H1 (cell line): Measurements from ENCODE around the gene PRR23E. TPM values are rescaled to one million over a fixed set of nuclear protein-coding genes. Genes with fewer than 3 reads are reported as not detected.

ENCODE experiments used
- CTCF ChIA-PET: fragments of 300-600 bp; sonication (Branson Sonifier 250); formaldehyde crosslinking; loops from one replicate; lab custom pipeline; 2021; ENCODE audit not compliant: partially characterized antibody; lab: Charles Lee
- POLR2A ChIA-PET: fragments of 300-600 bp; sonication (Branson Sonifier 250); formaldehyde crosslinking; loops from one replicate; lab custom pipeline; 2021; ENCODE audit warnings: inconsistent platforms; ENCODE audit not compliant: partially characterized antibody; lab: Charles Lee
- DNase-seq, 2 experiments: peaks; one replicate each; pipeline versions ENCODE4 v3.0.0 to v3.0.0-alpha.2; 2010 to 2022; ENCODE audit warnings: low spot score in 2 of 2, low read depth in 1 of 2, mixed read lengths in 1 of 2
- FAIRE-seq: peaks from 2 replicates; lab custom pipeline; 2011; peaks lifted over from hg19 to GRCh38; lab: Jason Lieb, UNC
- H2AFZ ChIP-seq: 2 replicates; pipeline ENCODE4 v1.8.1; 2012; ENCODE audit warnings: low read length, inconsistent platforms
- H2AK5ac ChIP-seq: 2 replicates; pipeline ENCODE4 v1.6.1; 2013; ENCODE audit warnings: low read depth, low read length
- H2BK120ac ChIP-seq: replicated peaks from 2 replicates; pipeline ENCODE3; 2013; ENCODE audit warnings: low read depth, low read length, inconsistent platforms
- H2BK12ac ChIP-seq: 2 replicates; pipeline ENCODE4 v1.6.1; 2013; ENCODE audit warnings: low read depth, low read length
- H2BK15ac ChIP-seq: 2 replicates; pipeline ENCODE4 v1.6.1; 2013; ENCODE audit warnings: low read length
- H2BK20ac ChIP-seq: 2 replicates; pipeline ENCODE4 v1.6.1; 2013; ENCODE audit warnings: low read length
- H2BK5ac ChIP-seq: 2 replicates; pipeline ENCODE4 v1.6.1; 2013; ENCODE audit warnings: low read depth, low read length
- H3K14ac ChIP-seq: 2 replicates; pipeline ENCODE4 v1.6.1; 2013; ENCODE audit warnings: inconsistent platforms; ENCODE audit not compliant: insufficient read length
- H3K18ac ChIP-seq: 2 replicates; pipeline ENCODE4 v1.6.1; 2013; ENCODE audit warnings: low read length; ENCODE audit errors: extremely low read depth
- H3K23ac ChIP-seq: 2 replicates; pipeline ENCODE4 v1.6.1; 2013; ENCODE audit warnings: inconsistent platforms; ENCODE audit not compliant: insufficient read length
- H3K23me2 ChIP-seq: 2 replicates; pipeline ENCODE4 v1.6.1; 2013; ENCODE audit warnings: low read depth, low read length
- H3K27ac ChIP-seq: 2 replicates; pipeline ENCODE4 v1.6.1; 2011; ENCODE audit warnings: low read depth, low read length, inconsistent platforms
- H3K27me3 ChIP-seq, 4 experiments: replicated peaks in 1 of 4; 1 replicate in 1 of 4; 2 replicates in 3 of 4; pipeline versions ENCODE4 v1.6.1 to v1.8.1; 2011 to 2013; ENCODE audit warnings: low read length in 3 of 4, mild to moderate bottlenecking in 3 of 4, inconsistent platforms in 2 of 4, mixed read lengths in 2 of 4, moderate library complexity in 1 of 4; ENCODE audit not compliant: control insufficient read depth in 3 of 4, insufficient read depth in 3 of 4; ENCODE audit errors: extremely low read depth in 1 of 4
- H3K36me3 ChIP-seq, 4 experiments: 2 replicates each; pipeline versions ENCODE4 v1.6.1 to v1.8.1; 2011 to 2013; ENCODE audit warnings: mild to moderate bottlenecking in 4 of 4, low read length in 3 of 4, moderate library complexity in 2 of 4, control low read depth in 1 of 4, inconsistent platforms in 1 of 4; ENCODE audit not compliant: insufficient read depth in 4 of 4, control insufficient read depth in 2 of 4
- H3K4ac ChIP-seq: replicated peaks from 2 replicates; pipeline ENCODE3; 2013; ENCODE audit warnings: low read length, low read depth, mixed read lengths, inconsistent platforms; ENCODE audit not compliant: insufficient read length
- H3K4me1 ChIP-seq, 4 experiments: replicated peaks in 1 of 4; 1 replicate in 1 of 4; 2 replicates in 3 of 4; pipeline versions ENCODE4 v1.6.1 to v1.8.1; 2011 to 2013; ENCODE audit warnings: low read length in 3 of 4, inconsistent platforms in 2 of 4, mixed read lengths in 1 of 4; ENCODE audit not compliant: insufficient read depth in 4 of 4, control insufficient read depth in 3 of 4
- H3K4me2 ChIP-seq, 2 experiments: 2 replicates each; pipeline versions ENCODE4 v1.6.1 to v1.8.1; 2011 to 2013; ENCODE audit warnings: low read depth in 2 of 2, low read length in 2 of 2, control low read depth in 1 of 2, inconsistent platforms in 1 of 2, mild to moderate bottlenecking in 1 of 2; ENCODE audit not compliant: insufficient read depth in 1 of 2
- H3K4me3 ChIP-seq, 4 experiments: fragments of 200-600, 300-600 bp in 1 of 4; sonication (generic), shearing (Covaris generic), sonication (Bioruptor Twin) in 1 of 4; 2 replicates each; pipeline versions ENCODE4 v1.5.1 to v1.8.1; 2011 to 2016; ENCODE audit warnings: low read length in 4 of 4, low read depth in 3 of 4, control low read depth in 2 of 4, inconsistent platforms in 2 of 4, mild to moderate bottlenecking in 2 of 4, mixed read lengths in 1 of 4, moderate library complexity in 1 of 4; ENCODE audit not compliant: insufficient read depth in 2 of 4; ENCODE audit errors: extremely low read depth in 1 of 4
- H3K56ac ChIP-seq: replicated peaks from 2 replicates; pipeline ENCODE3; 2013; ENCODE audit warnings: low read depth, mild to moderate bottlenecking, mixed read lengths, low read length, inconsistent platforms; ENCODE audit not compliant: insufficient read length
- H3K79me1 ChIP-seq: 2 replicates; pipeline ENCODE4 v1.6.1; 2013; ENCODE audit warnings: low read depth, low read length, control low read depth
- H3K79me2 ChIP-seq, 2 experiments: 2 replicates each; pipeline versions ENCODE4 v1.6.1 to v1.8.1; 2012 to 2013; ENCODE audit warnings: low read length in 2 of 2, mild to moderate bottlenecking in 2 of 2, inconsistent platforms in 1 of 2; ENCODE audit not compliant: insufficient read depth in 2 of 2, control insufficient read depth in 1 of 2
- H3K9ac ChIP-seq, 4 experiments: replicated peaks in 1 of 4; 1 replicate in 1 of 4; 2 replicates in 3 of 4; pipeline versions ENCODE4 v1.6.1 to v1.8.1; 2011 to 2013; ENCODE audit warnings: low read depth in 3 of 4, low read length in 3 of 4, control low read depth in 2 of 4, mild to moderate bottlenecking in 2 of 4, moderate library complexity in 2 of 4, inconsistent platforms in 1 of 4; ENCODE audit errors: extremely low read depth in 1 of 4
- H3K9me3 ChIP-seq, 2 experiments: 2 replicates each; pipeline versions ENCODE4 v1.6.1 to v1.8.1; 2012 to 2013; ENCODE audit warnings: mild to moderate bottlenecking in 2 of 2, moderate library complexity in 2 of 2, control low read depth in 1 of 2, inconsistent platforms in 1 of 2, low read depth in 1 of 2, low read length in 1 of 2, mixed read lengths in 1 of 2; ENCODE audit not compliant: insufficient read depth in 2 of 2
- H4K20me1 ChIP-seq, 2 experiments: replicated peaks in 1 of 2; 2 replicates each; pipeline versions ENCODE3 to v1.8.1; 2011 to 2013; ENCODE audit warnings: inconsistent platforms in 2 of 2, low read length in 2 of 2, mild to moderate bottlenecking in 1 of 2; ENCODE audit not compliant: insufficient read depth in 2 of 2, control insufficient read depth in 1 of 2
- H4K5ac ChIP-seq: 2 replicates; pipeline ENCODE4 v1.6.1; 2013; ENCODE audit warnings: low read length, low read depth, mixed read lengths, inconsistent platforms; ENCODE audit not compliant: insufficient read length
- H4K8ac ChIP-seq: 2 replicates; pipeline ENCODE4 v1.8.0; 2013; ENCODE audit warnings: mild to moderate bottlenecking, moderate library complexity, low read length, inconsistent platforms; ENCODE audit not compliant: insufficient read depth; ENCODE audit errors: extremely low read depth
- H4K91ac ChIP-seq: replicated peaks from 2 replicates; pipeline ENCODE3; 2013; ENCODE audit warnings: low read length, mixed read lengths, inconsistent platforms; ENCODE audit not compliant: insufficient read length
- BCL11A ChIP-seq, 2 experiments: IDR thresholded peaks; one replicate each; pipeline ENCODE4 v1.6.1; 2011; ENCODE audit warnings: low read depth in 2 of 2, low read length in 2 of 2, mild to moderate bottlenecking in 2 of 2
- CEBPB ChIP-seq: IDR thresholded peaks from 2 replicates; pipeline ENCODE4 v1.6.1; 2012; ENCODE audit warnings: low read depth, low read length
- CHD2 ChIP-seq: IDR thresholded peaks from 2 replicates; pipeline ENCODE4 v1.6.1; 2012; ENCODE audit warnings: low read length, improper control_type of control experiment
- GTF2F1 ChIP-seq: IDR thresholded peaks from 2 replicates; pipeline ENCODE4 v1.6.1; 2012; ENCODE audit warnings: low read depth, low read length, improper control_type of control experiment, borderline replicate concordance
- NRF1 ChIP-seq: IDR thresholded peaks from 2 replicates; pipeline ENCODE4 v1.6.1; 2011; ENCODE audit warnings: mild to moderate bottlenecking, low read depth, low read length, improper control_type of control experiment
- POU5F1 ChIP-seq: IDR thresholded peaks from 2 replicates; pipeline ENCODE4 v1.6.1; 2011; ENCODE audit warnings: low read depth, mild to moderate bottlenecking, low read length, moderate library complexity
- RXRA ChIP-seq: IDR thresholded peaks from 2 replicates; pipeline ENCODE4 v1.6.1; 2011; ENCODE audit warnings: low read depth, mild to moderate bottlenecking, low read length, moderate library complexity; ENCODE audit not compliant: insufficient read depth
- SRF ChIP-seq: IDR thresholded peaks from 2 replicates; pipeline ENCODE4 v1.6.1; 2011; ENCODE audit warnings: mild to moderate bottlenecking, low read depth, low read length, moderate library complexity
- YY1 ChIP-seq: IDR thresholded peaks from 2 replicates; pipeline ENCODE4 v1.6.1; 2011; ENCODE audit warnings: low read depth, mild to moderate bottlenecking, low read length
- WGBS, 2 experiments: shearing (Covaris generic) in 1 of 2; methylation state at CpG; one replicate each; pipeline versions ENCODE4 v1.1.6 to v1.1.7; 2013 to 2015; ENCODE audit warnings: low lambda C conversion rate in 2 of 2, mixed read lengths in 2 of 2, inconsistent platforms in 1 of 2, low coverage in 1 of 2, missing lambda C conversion rate in 1 of 2; ENCODE audit not compliant: insufficient replicate concordance in 2 of 2, insufficient coverage in 1 of 2, insufficient read length in 1 of 2; ENCODE audit errors: extremely low coverage in 1 of 2, missing lambda C conversion rate in 1 of 2; 5-methylcytosine and 5-hydroxymethylcytosine counted together
- polyA plus RNA-seq, 7 experiments: library from polyadenylated mRNA; depleted of rRNA in 3 of 7; stranded (reverse) in 5 of 7; unstranded in 2 of 7; fragments of >200 nt in 5 of 7; fragments of 200-250 nt in 2 of 7; gene quantifications; 1 replicate in 5 of 7; 2 replicates in 1 of 7; 4 replicates in 1 of 7; pipeline versions ENCODE4 v1.2.1 to v1.2.3, GENCODE V29; 2011 to 2013; ENCODE audit warnings: missing spikeins in 2 of 7, mixed read lengths in 2 of 7
- total RNA-seq: library from RNA; stranded (reverse); fragmentation: NEBNext Ultra II Directional; extraction: Animal tissue kit (Norgen Biotek cat#: 25700); gene quantifications from 2 replicates; pipeline ENCODE4 v1.2.1, GENCODE V29; 2021
- TF ChIP-seq, protein P1 (sequence below): IDR thresholded peaks from 2 replicates; pipeline ENCODE4 v1.6.1; 2012; ENCODE audit warnings: low read length, inconsistent platforms
- TF ChIP-seq, protein P2 (sequence below): IDR thresholded peaks from 2 replicates; pipeline ENCODE4 v1.6.1; 2011; ENCODE audit warnings: low read length, improper control_type of control experiment

Gene PRR23E
- total and polyA plus RNA-seq, 2 of the 8 experiments (the other 6 are each of a cell fraction or from before 2014, with no cell fraction given), result not detected

GRCh38 chr3:127172211-127172610 lies 20.7 kb upstream of the PRR23E start:
- Histone ChIP-seq H3K9me3 (no peaks in the 10 kb centered on the region), H3K4ac (no peak overlapping the region), H3K4me1 (peaks cover 0 to 3% (median 1%) of the 10 kb centered on the region in 4 experiments; a peak in 2 of 7 replicates), H3K27me3 (no peaks in the 10 kb centered on the region; a peak in 1 of 7 replicates), H3K4me2 (no peak overlapping the region), H3K36me3 (no peaks in the 10 kb centered on the region), H3K27ac (no peak overlapping the region), H4K20me1 (peaks cover 0 to 2% of the 10 kb centered on the region in 2 experiments), H2BK15ac (no peak overlapping the region), H2BK5ac (no peak overlapping the region), H2AFZ (no peak overlapping the region), H3K79me2 (no peaks in the 10 kb centered on the region), H3K18ac (peak overlapping the region; percentile 83; the same call in 1 of the 2 replicates), H3K79me1 (no peaks in the 10 kb centered on the region), H4K8ac (no peak overlapping the region), H4K91ac (no peak overlapping the region), H2BK20ac (no peak overlapping the region), H2AK5ac (no peak overlapping the region), H4K5ac (no peak overlapping the region), H2BK12ac (no peak overlapping the region), H3K23me2 (no peaks in the 10 kb centered on the region), H2BK120ac (no peak overlapping the region), H3K56ac (no peak overlapping the region), H3K14ac (no peak overlapping the region), H3K9ac (no peak overlapping the region), H3K23ac (no peak overlapping the region), H3K4me3 (no peak overlapping the region)
- ChIA-PET CTCF (interaction anchor here (1.6 to 2.1 kb wide), 2 partner anchors 11 to 13 kb away, joined by 5 to 9 read pairs; no protein-coding TSS in a partner anchor), POLR2A (no interaction called here)
- TF ChIP-seq YY1 (no peak), CEBPB (no peak), POU5F1 (no peak), GTF2F1 (no peak), RXRA (no peak), SRF (no peak), CHD2 (no peak), NRF1 (no peak), BCL11A (IDR thresholded peaks at IDR 0.05; ENCODE audit: low read depth in 2 of 2, low read length in 2 of 2) (no peak)
- TF ChIP-seq, protein P1, sequence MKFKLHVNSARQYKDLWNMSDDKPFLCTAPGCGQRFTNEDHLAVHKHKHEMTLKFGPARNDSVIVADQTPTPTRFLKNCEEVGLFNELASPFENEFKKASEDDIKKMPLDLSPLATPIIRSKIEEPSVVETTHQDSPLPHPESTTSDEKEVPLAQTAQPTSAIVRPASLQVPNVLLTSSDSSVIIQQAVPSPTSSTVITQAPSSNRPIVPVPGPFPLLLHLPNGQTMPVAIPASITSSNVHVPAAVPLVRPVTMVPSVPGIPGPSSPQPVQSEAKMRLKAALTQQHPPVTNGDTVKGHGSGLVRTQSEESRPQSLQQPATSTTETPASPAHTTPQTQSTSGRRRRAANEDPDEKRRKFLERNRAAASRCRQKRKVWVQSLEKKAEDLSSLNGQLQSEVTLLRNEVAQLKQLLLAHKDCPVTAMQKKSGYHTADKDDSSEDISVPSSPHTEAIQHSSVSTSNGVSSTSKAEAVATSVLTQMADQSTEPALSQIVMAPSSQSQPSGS, result no peak
- TF ChIP-seq, protein P2, sequence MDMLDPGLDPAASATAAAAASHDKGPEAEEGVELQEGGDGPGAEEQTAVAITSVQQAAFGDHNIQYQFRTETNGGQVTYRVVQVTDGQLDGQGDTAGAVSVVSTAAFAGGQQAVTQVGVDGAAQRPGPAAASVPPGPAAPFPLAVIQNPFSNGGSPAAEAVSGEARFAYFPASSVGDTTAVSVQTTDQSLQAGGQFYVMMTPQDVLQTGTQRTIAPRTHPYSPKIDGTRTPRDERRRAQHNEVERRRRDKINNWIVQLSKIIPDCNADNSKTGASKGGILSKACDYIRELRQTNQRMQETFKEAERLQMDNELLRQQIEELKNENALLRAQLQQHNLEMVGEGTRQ, result no peak
- no peak for FAIRE-seq
- DNase-seq, result peak in 1 of 2 experiments; percentile 38
- WGBS, 2 experiments, result 80% methylated on average over 5 of the region's 5 CpGs; no CpG with 5 or more reads in 1 of the 2 experiments
